Vein endothelial cell (primary cell): Measurements from ENCODE around the gene AZU1. TPM values are rescaled to one million over a fixed set of nuclear protein-coding genes. Genes with fewer than 3 reads are reported as not detected.

Experiments
- small RNA-seq: library from RNA; depleted of rRNA; stranded (forward); fragments of <200 nt; gene quantifications from one replicate; pipeline ENCODE3, GENCODE V24; 2012
- total RNA-seq: library from RNA; depleted of rRNA; stranded (reverse); fragments of >200 nt; gene quantifications from 2 replicates; pipeline ENCODE4 v1.2.3, GENCODE V29; 2012

AZU1 gene
- not detected in 2 replicates for total RNA-seq

GRCh38 chr19:827710-828321 is at the start of gene AZU1:
TSS of gene AZU1 (plus strand) at chr19:827837. CDS start at chr19:827847, 10 bp downstream.

GRCh38 chr19:796692-797527 is 30.7 kb upstream of the AZU1 start, which contains the start of gene PTBP1:
TSS of gene PTBP1 (plus strand) at chr19:797452. CDS start at chr19:797498, 46 bp downstream.

GRCh38 chr19:821825-822503 is 5.7 kb upstream of the AZU1 start, which contains the start of gene PLPPR3:
TSS of gene PLPPR3 (minus strand) at chr19:821955. CDS start at chr19:821559, 396 bp downstream.

GRCh38 chr19:840519-841206 is 13.0 kb downstream of the AZU1 start, which contains the start of gene PRTN3:
TSS of gene PRTN3 (plus strand) at chr19:840999. CDS start at chr19:841009, 10 bp downstream.

GRCh38 chr19:852136-853013 is 24.7 kb downstream of the AZU1 start, which contains the start of gene ELANE:
TSS of gene ELANE (plus strand) at chr19:852303. CDS start at chr19:852329, 26 bp downstream.

GRCh38 chr19:858868-859843 is 31.5 kb downstream of the AZU1 start, which contains the start of gene CFD:
TSS of gene CFD (plus strand) at chr19:859664. CDS start at chr19:859690, 26 bp downstream.

Small RNA genes lying within 50 kb of the gene (small RNA-seq; reads per million reads assigned to genes)
- not detected for gene MIR3187

Other genes with a start within 250 kb of the AZU1 start
- gene HCN2, start 238.0 kb upstream of the AZU1 start, total RNA-seq = 1.2 and 1.6 TPM in 2 replicates
- 32.5 and 36.9 TPM in 2 replicates for gene POLRMT, start 194.3 kb upstream of the AZU1 start, total RNA-seq
- not detected in 2 replicates for gene FGF22, start 188.0 kb upstream of the AZU1 start, total RNA-seq
- gene RNF126, start 164.6 kb upstream of the AZU1 start, total RNA-seq = 64.5 and 69.2 TPM in 2 replicates
- gene FSTL3, start 151.4 kb upstream of the AZU1 start, total RNA-seq = 8.4 and 32.3 TPM in 2 replicates
- gene PRSS57, start 132.4 kb upstream of the AZU1 start, total RNA-seq = 0.33 TPM in 1 of 2 replicates, not detected in the other
- gene PALM, start 118.9 kb upstream of the AZU1 start, total RNA-seq = 21.7 and 73.5 TPM in 2 replicates
- not detected in 2 replicates for gene MISP, start 76.7 kb upstream of the AZU1 start, total RNA-seq
- 242 and 257 TPM in 2 replicates for gene PTBP1, start 30.4 kb upstream of the AZU1 start, total RNA-seq
- 0.48 and 1.3 TPM in 2 replicates for gene PLPPR3, start 5.9 kb upstream of the AZU1 start, total RNA-seq
- not detected in 2 replicates for gene PRTN3, start 13.2 kb downstream of the AZU1 start, total RNA-seq
- gene ELANE, start 24.5 kb downstream of the AZU1 start, total RNA-seq = not detected in 2 replicates
- 0.38 and 0.65 TPM in 2 replicates for gene CFD, start 31.8 kb downstream of the AZU1 start, total RNA-seq
- 30.2 and 32.3 TPM in 2 replicates for gene MED16, start 65.3 kb downstream of the AZU1 start, total RNA-seq
- not detected in 2 replicates for gene RNU6-9, start 65.6 kb downstream of the AZU1 start, total RNA-seq
- 47.7 and 60.4 TPM in 2 replicates for gene R3HDM4, start 85.4 kb downstream of the AZU1 start, total RNA-seq
- not detected in 2 replicates for gene KISS1R, start 89.5 kb downstream of the AZU1 start, total RNA-seq
- gene ARID3A, start 98.2 kb downstream of the AZU1 start, total RNA-seq = 8.2 and 14.5 TPM in 2 replicates
- 74.6 and 116 TPM in 2 replicates for gene WDR18, start 156.5 kb downstream of the AZU1 start, total RNA-seq
- gene GRIN3B, start 172.6 kb downstream of the AZU1 start, total RNA-seq = 1.2 and 4.2 TPM in 2 replicates
- 82.6 and 118 TPM in 2 replicates for gene TMEM259, start 193.3 kb downstream of the AZU1 start, total RNA-seq
- not detected in 2 replicates for gene RNU6-2, start 193.7 kb downstream of the AZU1 start, total RNA-seq
- 249 and 315 TPM in 2 replicates for gene CNN2, start 198.8 kb downstream of the AZU1 start, total RNA-seq
- 7.6 and 10.1 TPM in 2 replicates for gene ABCA7, start 212.3 kb downstream of the AZU1 start, total RNA-seq
- gene ARHGAP45, start 239.3 kb downstream of the AZU1 start, total RNA-seq = 13.1 and 17.6 TPM in 2 replicates